SK-N-MC (cell line): ENCODE measurements around the gene PCDHA7.
"Not testable (repeated sequence)": the region's sequence is repeated elsewhere in the genome, so short reads cannot be mapped to it uniquely, and the experiment has no call there.

Experiments used
- FOXP2 ChIP-seq: optimal IDR thresholded peaks from 2 replicates; pipeline ENCODE3; 2011; ENCODE audit warnings: mild to moderate bottlenecking, moderate library complexity; ENCODE audit not compliant: insufficient read depth; ENCODE audit errors: extremely low read length, control extremely low read depth
- POLR2AphosphoS5 ChIP-seq: IDR thresholded peaks from 2 replicates; pipeline ENCODE4 v1.6.1; 2012; ENCODE audit warnings: mild to moderate bottlenecking, low read depth, low read length, borderline replicate concordance

DNA sequence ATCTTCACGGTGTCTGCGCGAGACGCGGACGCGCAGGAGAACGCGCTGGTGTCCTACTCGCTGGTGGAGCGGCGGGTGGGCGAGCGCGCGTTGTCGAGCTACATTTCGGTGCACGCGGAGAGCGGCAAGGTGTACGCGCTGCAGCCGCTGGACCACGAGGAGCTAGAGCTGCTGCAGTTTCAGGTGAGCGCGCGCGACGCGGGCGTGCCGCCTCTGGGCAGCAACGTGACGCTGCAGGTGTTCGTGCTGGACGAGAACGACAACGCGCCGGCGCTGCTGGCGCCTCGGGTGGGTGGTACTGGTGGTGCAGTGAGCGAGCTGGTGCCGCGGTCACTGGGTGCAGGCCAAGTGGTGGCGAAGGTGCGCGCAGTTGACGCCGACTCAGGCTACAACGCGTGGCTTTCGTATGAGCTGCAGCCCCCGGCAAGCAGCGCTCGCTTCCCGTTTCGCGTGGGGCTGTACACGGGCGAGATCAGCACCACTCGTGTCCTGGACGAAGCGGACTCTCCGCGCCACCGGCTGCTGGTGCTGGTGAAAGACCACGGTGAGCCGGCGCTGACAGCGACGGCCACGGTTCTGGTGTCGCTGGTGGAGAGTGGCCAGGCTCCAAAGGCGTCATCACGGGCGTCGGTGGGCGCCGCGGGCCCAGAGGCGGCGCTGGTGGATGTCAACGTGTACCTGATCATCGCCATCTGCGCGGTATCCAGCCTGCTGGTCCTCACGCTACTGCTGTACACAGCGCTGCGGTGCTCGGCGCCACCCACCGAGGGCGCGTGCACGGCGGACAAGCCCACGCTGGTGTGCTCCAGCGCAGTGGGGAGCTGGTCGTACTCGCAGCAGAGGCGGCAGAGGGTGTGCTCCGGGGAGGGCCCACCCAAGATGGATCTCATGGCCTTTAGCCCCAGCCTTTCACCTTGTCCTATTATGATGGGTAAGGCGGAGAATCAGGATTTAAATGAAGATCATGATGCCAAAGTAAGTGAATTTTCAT lies 4.3 kb upstream of the PCDHA7 start:
- not testable (repeated sequence) for TF ChIP-seq POLR2AphosphoS5, FOXP2
